ENCODE data around the gene MED12L. TPM values are rescaled to one million over a fixed set of nuclear protein-coding genes. Genes with fewer than 3 reads are reported as not detected.

MED12L gene
- polyA plus RNA-seq, 1 donor from 2014 or later = 28.5 TPM

GRCh38 chr3:151268267-151269235, 183.1 kb downstream of the MED12L start:
- Histone ChIP-seq H3K79me2 (replicated peaks; ENCODE audit: insufficient read depth, low read length) (no peaks in the 10 kb centered on the region), H3K4me3 (ENCODE audit: low read length) (no peak overlapping the region), H3K27ac (ENCODE audit: low read length) (no peak overlapping the region), H3K9me3 (ENCODE audit: low read length) (no peaks in the 10 kb centered on the region), H3K4me2 (ENCODE audit: low read length) (no peak overlapping the region), H2AFZ (ENCODE audit: low read depth, low read length) (no peak overlapping the region), H3K9me2 (ENCODE audit: insufficient read depth, low read length) (no peaks in the 10 kb centered on the region), H3K27me3 (ENCODE audit: insufficient read depth, low read depth, low read length) (no peaks in the 10 kb centered on the region), H3K36me3 (ENCODE audit: insufficient read depth, low read length) (no peaks in the 10 kb centered on the region), H4K20me1 (ENCODE audit: insufficient read depth) (no peaks in the 10 kb centered on the region), H3F3A (ENCODE audit: insufficient read depth, low read length, poor library complexity, severe bottlenecking) (no peaks in the 10 kb centered on the region), H3K9ac (ENCODE audit: low read length) (no peak overlapping the region)
- no peak for TF ChIP-seq POLR2AphosphoS5 (IDR thresholded peaks at IDR 0.05)
- no peak for TF ChIP-seq TAF1 (IDR thresholded peaks at IDR 0.05; ENCODE audit: low read depth)
- TF ChIP-seq EP300 (conservative IDR thresholded peaks at IDR 0.05; ENCODE audit: poor library complexity, severe bottlenecking) = no peak
- no peak for TF ChIP-seq RAD21 (conservative IDR thresholded peaks at IDR 0.05)

- no peak overlapping the region for H2AFZ ChIP-seq (ENCODE audit: low read depth, low read length)
- H3K9me2 ChIP-seq (ENCODE audit: insufficient read depth, low read length) = no peaks in the 10 kb centered on the region
- no peaks in the 10 kb centered on the region for H3K9me3 ChIP-seq (ENCODE audit: low read length)
- no peaks in the 10 kb centered on the region for H4K20me1 ChIP-seq (ENCODE audit: insufficient read depth)
- no peaks in the 10 kb centered on the region for H3K27me3 ChIP-seq (ENCODE audit: insufficient read depth, low read depth, low read length)
- H3K36me3 ChIP-seq (ENCODE audit: insufficient read depth, low read length) = no peaks in the 10 kb centered on the region
- H3F3A ChIP-seq (ENCODE audit: insufficient read depth, low read length, poor library complexity, severe bottlenecking) = no peaks in the 10 kb centered on the region
- no peak overlapping the region for H3K9ac ChIP-seq (ENCODE audit: low read length)
- H3K4me2 ChIP-seq (ENCODE audit: low read length) = no peak overlapping the region
- no peak for TF ChIP-seq EZH2 (IDR thresholded peaks at IDR 0.05; ENCODE audit: borderline replicate concordance, insufficient read depth, low read length, poor library complexity, severe bottlenecking)
- no peak for TF ChIP-seq SMC3 (conservative IDR thresholded peaks at IDR 0.05; ENCODE audit: poor library complexity)
- no peak for TF ChIP-seq EP300 (conservative IDR thresholded peaks at IDR 0.05; ENCODE audit: poor library complexity, severe bottlenecking)
- no peak for TF ChIP-seq POLR2AphosphoS5 (IDR thresholded peaks at IDR 0.05)
- TF ChIP-seq MXI1 (conservative IDR thresholded peaks at IDR 0.05; ENCODE audit: poor library complexity, severe bottlenecking) = no peak
- TF ChIP-seq, protein P1, sequence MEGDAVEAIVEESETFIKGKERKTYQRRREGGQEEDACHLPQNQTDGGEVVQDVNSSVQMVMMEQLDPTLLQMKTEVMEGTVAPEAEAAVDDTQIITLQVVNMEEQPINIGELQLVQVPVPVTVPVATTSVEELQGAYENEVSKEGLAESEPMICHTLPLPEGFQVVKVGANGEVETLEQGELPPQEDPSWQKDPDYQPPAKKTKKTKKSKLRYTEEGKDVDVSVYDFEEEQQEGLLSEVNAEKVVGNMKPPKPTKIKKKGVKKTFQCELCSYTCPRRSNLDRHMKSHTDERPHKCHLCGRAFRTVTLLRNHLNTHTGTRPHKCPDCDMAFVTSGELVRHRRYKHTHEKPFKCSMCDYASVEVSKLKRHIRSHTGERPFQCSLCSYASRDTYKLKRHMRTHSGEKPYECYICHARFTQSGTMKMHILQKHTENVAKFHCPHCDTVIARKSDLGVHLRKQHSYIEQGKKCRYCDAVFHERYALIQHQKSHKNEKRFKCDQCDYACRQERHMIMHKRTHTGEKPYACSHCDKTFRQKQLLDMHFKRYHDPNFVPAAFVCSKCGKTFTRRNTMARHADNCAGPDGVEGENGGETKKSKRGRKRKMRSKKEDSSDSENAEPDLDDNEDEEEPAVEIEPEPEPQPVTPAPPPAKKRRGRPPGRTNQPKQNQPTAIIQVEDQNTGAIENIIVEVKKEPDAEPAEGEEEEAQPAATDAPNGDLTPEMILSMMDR (IDR thresholded peaks at IDR 0.05; ENCODE audit: poor library complexity, severe bottlenecking) = no peak
- TF ChIP-seq REST (IDR thresholded peaks at IDR 0.05; ENCODE audit: borderline replicate concordance) = no peak
- TF ChIP-seq TAF1 (IDR thresholded peaks at IDR 0.05; ENCODE audit: low read depth) = no peak
- no peak for TF ChIP-seq RAD21 (conservative IDR thresholded peaks at IDR 0.05)
- H3K79me2 ChIP-seq (replicated peaks; ENCODE audit: insufficient read depth, low read length) = no peaks in the 10 kb centered on the region
- H3K27ac ChIP-seq (ENCODE audit: low read length) = no peak overlapping the region
- no peak overlapping the region for H3K4me3 ChIP-seq (ENCODE audit: low read length)
Measured at GRCh38 chr3:151269631-151270030, 184.2 kb downstream of the MED12L start.
